Hematopoietic multipotent progenitor cell treated with erythropoietin and hydrocortisone succinate and interleukin-3 and kit ligand, for 15 days (in vitro differentiated cells): ENCODE data around the gene GGT5.

ENCODE experiments used
- DNase-seq: peaks from one replicate; pipeline ENCODE4 v3.0.0-alpha.2; 2015; ENCODE audit warnings: low spot score

The GGT5 gene

DNA sequence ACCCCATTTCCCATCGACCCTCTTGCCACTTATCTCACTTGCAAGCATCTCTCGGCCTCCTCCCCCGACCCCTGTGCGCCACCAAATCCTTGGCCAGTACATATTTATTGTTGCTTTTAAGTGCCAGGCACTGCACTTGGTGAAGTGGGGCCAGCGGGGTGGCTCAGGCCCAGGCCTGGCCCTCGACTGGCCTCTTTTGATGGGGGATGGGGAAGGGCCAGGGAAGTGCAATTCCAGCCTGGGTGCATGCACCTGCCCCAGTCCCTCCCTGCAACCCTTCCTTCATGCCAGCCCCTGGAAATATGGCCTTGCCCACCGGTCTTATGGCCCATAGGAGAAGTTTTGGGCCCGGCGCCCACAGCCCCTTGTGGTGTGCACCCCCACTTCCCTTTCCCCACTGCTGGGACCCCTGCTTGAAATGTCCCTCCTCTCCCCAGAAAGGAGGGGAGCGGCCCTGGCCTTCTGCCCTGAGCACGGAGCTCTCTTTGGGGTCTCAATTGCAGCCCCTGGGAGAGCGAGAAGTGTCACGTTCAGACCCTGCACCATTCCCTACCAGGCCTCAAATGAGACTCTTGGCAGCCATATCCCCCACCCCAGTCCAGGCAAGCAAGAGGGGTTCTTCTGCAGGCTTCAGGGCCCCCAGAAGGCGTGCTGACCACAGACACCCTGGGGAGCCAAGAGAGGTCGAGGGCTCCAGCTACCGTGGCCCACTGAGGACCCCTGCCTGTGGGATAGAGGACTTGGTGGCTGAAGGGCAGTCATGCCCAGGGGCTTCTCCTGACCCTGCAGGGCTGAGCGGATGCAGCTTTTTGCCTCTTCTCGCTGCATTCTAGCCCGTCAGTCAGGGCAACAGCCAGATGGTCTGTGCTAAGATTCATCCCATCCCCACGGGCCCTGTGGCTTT is 62.6 kb downstream of the GGT5 start:
- no peak for DNase-seq

DNA sequence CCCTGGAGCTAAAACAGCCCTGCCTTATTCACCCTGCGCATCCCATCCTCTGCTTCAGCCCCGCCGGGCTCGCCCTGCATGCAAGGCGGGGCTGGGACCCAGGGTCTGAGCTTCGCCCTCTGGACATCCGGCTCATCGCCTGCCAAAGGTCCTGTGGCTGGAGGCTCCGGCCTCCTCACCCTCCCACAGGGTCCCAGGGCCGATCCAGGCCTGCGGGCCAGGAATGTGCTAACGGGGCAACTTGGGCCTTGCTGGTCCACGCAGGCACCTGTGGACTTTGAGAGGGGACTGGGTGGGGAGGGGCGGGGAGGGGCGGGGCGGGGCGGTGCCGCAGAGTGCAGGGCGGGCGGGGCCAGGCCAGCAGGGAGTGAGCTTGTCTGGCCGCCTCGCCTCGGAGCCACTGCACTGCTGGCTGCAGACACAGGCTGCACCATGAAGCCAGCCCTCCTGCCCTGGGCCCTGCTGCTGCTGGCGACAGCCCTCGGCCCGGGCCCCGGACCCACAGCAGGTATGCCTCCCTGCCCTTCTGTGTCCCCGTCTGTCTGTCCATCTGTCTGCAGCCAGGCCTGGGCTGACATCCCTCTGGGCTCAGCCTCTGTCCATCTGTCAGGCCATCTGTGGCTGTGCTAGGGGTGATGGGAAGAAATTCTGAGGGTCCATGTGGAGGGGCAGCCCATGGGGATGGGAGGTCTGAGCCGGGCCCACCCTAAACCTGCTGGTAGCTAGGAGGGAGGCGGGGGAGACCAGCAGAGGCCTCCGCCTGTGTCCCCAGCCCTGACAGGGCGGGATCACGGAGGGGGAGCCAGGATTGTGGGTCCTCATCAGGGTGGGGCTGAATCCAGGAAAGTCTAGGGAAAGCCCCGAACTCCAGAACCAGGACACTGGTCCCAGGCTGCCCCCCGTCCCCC is 63.5 kb downstream of the GGT5 start, which contains the start of gene SUSD2:
SUSD2 (plus strand) TSS at position 400 of the 908 bp plus-strand sequence; CDS start at position 433, 33 bp downstream.
- no peak for DNase-seq

DNA sequence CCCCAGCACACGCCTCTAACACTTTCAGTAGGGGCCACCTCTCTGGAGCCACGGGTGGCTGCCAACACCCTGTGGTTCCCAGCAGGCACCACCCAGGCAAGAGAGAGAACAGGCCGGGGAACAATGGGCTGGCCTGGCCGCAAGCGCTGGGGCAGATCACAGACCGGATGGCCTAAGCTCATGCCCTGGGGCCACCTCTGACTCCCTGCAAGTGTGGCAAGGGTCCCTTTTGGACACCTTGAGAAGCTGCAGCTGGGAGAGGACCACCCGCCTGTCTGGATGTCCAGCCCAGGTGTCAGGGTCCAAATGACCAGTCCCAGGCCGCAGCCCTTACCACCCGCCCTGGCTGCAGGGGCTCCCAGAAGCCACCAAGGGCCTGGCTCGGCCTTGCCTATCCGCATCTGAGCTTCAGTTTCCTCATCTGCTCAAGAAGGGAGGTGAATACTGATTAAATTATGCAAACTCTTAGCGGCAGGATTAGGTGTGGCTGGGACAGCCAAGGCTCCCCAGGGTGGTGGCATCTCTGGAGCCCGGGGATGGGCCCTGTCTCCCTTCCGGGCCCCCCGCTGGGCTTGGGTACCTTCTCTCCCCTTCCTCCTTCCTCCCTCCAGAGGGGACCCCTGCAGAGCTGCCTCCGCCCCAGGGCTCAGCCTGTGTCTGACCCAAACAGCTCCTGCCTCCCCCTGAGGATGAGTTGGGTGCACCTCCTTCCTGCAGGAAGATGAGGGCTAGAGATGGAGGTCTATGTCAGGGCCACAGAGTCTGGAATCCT is 64.4 kb downstream of the GGT5 start:
- DNase-seq, result no peak

DNA sequence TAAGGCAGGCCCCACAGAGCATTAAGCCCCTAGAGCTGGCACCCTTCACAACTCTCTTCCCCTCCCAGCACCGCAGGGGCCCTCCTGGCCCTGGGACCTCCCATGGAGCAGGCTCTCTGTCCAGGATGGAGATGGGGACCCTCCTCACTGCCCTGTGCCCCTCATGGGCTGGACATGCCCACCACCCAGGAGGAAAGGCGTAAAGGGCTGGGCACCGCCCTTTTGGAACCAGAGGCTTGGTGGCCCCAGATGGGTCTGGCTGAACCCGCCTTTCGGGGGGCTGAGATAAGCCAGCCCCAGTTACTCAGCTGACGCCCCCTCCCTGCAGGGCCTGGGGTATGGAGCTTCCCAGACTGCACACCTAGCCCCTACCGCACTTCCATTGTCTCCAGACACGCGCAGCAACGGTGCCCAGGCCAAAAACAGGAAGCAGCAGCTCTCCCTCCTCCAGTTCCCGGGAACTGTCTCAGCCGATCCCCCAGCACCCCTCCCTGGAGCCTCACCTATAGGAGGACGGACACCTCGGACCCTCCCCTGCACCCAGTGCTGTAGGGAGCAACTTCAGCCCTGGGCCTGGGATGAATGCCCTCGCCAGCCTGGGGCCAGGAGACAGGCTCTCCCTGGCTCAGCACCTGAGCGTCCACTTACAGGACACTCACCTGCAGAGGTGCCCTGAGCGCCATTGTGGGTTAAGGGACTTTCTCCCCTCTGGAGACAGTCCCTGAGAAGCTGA is 65.2 kb downstream of the GGT5 start:
- no peak for DNase-seq

DNA sequence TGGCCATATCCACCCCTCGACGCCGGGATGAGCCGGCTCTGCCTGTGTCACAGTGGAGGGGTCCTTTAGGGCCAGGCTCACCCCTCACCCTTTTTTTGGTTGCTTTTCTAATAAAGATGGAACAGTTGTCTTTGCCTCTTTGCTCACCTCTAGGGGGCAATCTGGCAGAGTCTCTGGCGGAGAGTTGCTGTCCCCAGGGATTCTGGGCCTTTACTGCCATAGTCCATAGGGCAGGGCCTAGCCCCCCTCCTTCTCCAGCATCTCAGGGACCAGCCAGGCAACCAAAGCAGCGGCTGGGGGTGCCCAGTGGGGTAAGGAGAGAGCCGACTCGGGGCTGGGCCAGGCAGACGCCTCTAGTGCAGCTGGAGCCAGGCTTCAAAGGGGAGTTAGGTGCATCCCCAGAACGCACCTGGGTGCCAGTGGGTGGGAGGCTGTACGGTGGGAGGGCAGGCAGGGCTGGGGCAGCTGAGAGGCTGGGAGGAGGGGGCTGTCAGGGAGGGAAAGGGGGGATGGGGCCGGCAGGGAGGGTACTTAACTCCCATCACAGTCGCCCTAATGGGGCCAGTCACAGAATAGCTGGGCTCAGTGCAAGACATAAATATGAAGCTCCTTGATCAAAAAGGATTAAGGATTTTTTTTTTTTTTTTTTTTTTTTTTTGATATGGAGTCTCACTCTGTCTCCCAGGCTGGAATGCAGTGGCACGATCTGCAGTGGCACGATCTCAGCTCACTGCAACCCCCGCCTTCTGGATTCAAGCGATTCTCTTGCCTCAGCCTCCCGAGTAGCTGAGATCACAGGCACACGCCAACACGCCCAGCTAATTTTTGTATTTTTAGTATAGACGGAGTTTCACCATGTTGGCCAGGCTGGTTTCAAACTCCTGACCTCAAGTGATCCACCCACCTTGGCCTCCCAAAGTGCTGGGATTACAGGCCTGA is 66.1 kb downstream of the GGT5 start:
- no peak for DNase-seq

DNA sequence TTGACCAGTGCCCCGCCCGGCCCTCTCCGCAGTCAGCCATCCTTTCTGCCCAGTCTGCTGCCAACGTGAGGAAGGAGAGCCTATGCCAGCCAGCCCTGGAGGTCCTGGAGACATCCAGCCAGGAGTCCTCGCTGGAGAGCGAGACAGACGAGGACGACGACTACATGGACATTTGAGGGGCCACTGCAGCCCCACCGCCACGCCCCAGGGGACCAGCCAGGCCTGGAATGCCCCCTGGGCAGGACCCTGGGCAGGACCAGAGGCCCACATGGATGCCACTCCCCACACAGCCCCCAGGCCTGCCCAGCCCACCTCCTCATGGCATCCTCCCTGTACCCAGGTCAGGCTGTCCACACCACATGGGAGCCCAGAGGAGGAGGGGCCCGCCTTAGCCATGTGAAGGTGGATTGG is 66.9 kb downstream of the GGT5 start:
- no peak for DNase-seq

DNA sequence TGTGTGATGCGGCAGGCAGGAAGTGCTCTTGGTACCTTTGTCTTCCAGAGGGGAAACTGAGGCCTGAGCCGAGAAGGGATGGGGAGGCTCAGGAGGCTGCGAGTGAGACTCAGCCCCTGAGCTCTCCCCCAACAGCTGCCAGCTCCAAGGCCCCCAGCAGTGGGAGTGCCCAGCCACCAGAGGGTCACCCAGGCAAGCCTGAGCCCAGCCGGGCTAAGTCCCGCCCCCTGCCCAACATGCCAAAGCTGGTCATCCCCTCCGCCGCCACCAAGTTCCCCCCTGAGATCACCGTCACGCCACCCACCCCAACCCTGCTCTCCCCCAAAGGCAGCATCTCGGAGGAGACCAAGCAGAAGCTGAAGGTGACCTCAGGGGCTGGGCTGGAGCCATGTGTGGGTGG is 67.4 kb downstream of the GGT5 start:
- no peak for DNase-seq

DNA sequence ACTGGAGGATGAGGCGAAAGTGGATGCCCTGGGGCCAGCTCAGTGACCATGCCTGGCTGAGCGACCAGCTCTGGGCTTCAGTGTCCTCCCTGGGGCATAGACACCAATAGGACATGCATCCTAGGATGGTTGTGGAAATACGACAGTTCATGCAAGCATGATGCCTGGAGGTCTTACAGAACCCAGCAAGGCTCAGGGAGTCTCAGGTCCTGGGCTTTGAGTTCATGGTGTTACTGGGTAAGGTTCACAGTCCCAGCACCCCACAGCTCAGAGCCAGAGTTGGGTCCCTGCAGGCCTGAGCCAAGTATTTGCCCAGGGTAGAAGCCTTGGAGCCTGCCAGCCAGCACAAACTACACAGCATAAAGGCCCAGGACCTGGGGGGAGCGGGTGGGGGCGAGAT is 67.8 kb downstream of the GGT5 start:
- no peak for DNase-seq

DNA sequence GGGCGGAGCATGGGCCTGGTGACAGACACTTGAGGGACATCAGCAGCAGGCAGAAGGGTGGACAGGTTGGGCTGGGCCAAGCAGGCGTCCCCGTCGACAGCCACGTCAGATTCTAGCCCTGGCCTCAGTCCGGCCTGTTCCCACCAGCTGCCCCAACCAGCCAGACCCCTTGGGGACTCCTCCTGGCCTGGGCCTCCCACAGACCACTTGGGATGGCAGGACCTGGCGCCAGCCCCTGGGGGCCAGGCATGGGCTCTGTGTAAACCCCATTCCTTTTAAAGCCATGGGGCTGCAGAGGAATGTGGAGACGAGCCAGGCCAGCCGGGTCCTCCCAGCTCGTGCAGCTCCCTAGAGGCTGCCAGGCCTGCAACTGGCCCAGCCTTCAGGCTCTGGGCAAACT is 68.3 kb downstream of the GGT5 start:
- no peak for DNase-seq

DNA sequence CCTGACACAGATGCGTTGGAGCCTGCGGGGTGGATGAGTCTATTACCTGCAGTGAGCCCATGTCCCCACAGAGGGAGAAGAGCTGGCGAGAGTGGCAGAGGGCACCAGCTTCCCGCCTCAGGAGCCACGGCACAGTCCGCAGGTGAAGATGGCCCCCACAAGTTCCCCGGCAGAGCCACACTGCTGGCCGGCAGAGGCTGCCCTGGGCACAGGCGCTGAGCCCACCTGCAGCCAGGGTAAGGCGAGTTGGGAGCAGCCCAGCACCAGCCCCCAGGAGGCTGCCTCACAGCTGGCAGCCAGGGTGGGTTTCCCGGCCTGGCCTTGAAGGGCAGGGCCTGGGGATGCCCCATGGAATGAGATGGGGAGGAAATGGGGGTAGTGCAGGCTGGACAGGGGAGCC is 68.8 kb downstream of the GGT5 start:
- DNase-seq, result no peak

DNA sequence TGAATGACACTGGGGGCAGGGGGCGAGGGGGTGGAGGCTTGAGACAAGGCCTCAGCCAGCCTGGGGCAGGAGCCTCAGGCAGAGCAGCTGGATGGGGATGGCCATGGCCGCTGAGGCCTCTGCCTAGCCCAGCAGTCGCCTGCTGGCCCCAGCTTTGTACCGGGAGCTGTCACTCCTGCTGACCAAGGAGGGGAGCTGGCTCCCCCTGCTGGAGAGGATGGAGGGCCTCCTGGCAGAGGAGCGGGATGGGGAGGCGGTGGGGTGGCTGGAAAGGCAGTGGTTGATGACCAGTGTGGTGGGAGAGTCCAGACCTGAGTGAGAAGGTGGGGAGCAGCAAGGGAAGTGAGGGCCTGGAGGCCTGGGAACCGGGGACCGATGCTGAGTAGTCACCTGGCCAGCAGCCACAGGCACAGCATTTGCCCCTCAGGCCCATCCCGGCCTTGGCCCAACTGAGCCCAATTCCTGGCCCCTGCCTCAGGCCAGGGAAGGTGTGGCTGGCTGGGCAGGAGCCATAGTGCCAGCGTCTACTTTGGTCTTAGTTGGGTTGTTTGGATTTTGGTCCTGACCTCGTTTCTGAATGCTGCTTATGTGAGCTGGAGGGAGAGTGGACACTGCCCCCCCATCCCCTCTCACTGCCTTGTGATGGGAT is 69.6 kb downstream of the GGT5 start:
- peak; percentile 57 for DNase-seq

DNA sequence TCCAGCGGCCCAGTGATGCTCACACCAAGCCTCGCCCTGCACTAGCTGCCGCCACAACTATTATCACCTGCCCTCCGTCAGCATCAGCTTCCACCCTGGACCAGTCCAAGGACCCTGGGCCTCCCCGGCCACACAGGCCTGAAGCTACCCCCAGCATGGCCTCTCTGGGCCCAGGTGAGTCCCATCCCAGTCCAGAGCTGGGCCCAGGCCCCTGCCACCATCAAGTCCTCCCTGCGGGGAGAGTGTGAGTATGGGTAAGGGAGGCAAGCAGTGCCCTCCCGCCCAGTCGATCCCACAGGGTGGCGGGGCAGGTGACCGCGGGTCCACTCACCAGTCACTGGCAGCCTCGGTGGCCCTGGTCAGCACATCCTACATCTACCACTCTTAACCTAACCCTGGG is 73.1 kb downstream of the GGT5 start:
- no peak for DNase-seq

DNA sequence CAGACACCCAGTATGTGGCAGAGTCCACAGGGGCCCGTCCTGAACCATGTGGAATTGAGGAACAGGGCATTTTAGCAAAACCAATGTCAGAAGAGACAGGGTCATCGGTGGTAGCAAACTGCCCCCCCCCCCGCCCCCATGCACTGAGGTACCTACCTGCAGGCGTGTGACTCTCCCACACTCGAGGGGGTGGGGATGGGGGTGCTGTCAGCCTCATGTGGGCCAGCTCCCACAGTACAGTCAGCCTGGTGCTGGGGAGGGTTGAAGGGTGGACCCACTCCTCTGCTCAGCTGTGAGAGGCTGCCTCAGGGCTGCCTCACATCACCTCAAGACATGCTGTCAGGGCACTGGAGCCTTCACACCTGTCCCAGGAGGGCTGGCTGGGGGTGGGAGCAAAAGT is 74.2 kb downstream of the GGT5 start:
- DNase-seq, result no peak

DNA sequence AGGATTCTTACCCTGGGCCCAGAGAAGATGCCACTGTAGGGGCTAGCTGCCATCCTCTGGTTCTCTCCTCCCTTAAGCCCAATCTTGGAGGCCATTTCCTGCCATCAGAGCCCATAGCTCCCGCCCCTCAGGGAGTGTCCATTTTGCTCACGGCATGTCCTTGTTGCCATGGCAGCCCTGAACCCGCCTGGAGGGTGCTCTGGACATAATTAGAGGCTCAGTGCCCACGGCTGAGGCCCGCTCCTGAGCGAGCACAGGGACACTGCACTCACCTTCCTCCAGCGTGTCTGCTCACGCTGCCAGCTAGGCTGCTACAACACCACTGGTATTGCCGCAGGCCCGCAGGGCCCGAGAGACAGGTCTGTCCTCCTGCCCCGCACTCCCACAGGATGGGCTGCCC is 74.7 kb downstream of the GGT5 start:
- no peak for DNase-seq
